ENCODE results near the gene HOXA5. TPM values are rescaled to one million over a fixed set of nuclear protein-coding genes. Genes with fewer than 3 reads are reported as not detected.
A peak's percentile ranks its signal among the peaks of the same experiment; 100 is the strongest.

The HOXA5 gene
- total RNA-seq, 1 experiment from 2014 or later: 6.7 TPM

DNA sequence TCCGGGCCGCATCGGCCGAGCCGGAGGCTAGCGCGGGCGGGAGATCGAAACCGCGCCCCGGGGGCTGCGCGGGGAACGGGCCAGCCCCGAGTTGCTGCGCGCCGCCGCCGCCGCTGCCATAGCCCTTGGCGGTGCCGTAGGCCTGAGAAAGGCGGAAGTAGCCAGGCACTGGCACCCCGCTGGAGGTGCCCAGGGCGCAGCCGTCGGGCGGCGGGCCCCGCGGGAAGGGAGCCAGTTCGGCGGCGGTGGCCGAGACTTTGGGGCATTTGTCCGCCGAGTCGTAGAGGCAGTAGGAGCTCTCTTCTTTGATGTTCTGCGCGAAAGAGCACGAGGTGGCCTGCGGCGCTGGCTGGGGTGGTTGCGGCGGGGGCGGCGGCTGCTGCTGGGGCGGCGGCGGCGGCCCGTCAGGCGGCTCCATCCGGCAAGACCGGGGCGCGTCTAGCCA is 30.1 kb upstream of the HOXA5 start:
- peak overlapping the region; percentile 91 for H3K27ac ChIP-seq (ENCODE audit: low read depth, low read length)
- ChIA-PET POLR2A (interaction anchor here (2.2 kb wide), 1 partner anchor 11 kb away, joined by 7 read pairs; the partner anchor contains the start of gene HOXA11), CTCF (interaction anchor here (0.9 kb wide), 2 partner anchors 12 to 760 kb away, joined by 3 read pairs; no protein-coding TSS in a partner anchor), RAD21 (ENCODE audit: low non-redundant PET in 1 of 2, low total read pairs in 2 of 2, uncharacterized antibody in 2 of 2, unreplicated experiment in 2 of 2) (interaction anchor here in 1 of 2 experiments (1.1 kb wide), 1 partner anchor 58 kb away, joined by 3 read pairs; no protein-coding TSS in a partner anchor)
- H3K4me3 ChIP-seq (replicated peaks in 1 of 2; ENCODE audit: low read depth in 1 of 2, low read length in 2 of 2): peak overlapping the region; percentile 66 to 77
- H3K4me1 ChIP-seq (ENCODE audit: control insufficient read depth in 1 of 2, insufficient read depth in 2 of 2, low read length in 2 of 2): peaks cover 29 to 51% of the 10 kb centered on the region in 2 experiments
- peaks cover 63% of the 10 kb centered on the region for H3K79me2 ChIP-seq (ENCODE audit: insufficient read depth, low read length)
- no peaks in the 10 kb centered on the region for H3K9me2 ChIP-seq (ENCODE audit: insufficient read depth)
- peak; percentile 24 for ATAC-seq
- H3K9ac ChIP-seq (ENCODE audit: low read length): peak overlapping the region; percentile 89
- peak; percentile 94 for TF ChIP-seq ZFX (IDR thresholded peaks at IDR 0.05)
- TF ChIP-seq TCF7L2 (IDR thresholded peaks at IDR 0.05; ENCODE audit: borderline replicate concordance, extremely low read depth, insufficient read depth, insufficient read length): peak; percentile 75
- TF ChIP-seq ZNF274 (IDR thresholded peaks at IDR 0.05; ENCODE audit: low read depth, low read length): no peak
- 0 out of 2 replicates have a peak, but pooled peaks have one; percentile 58 for TF ChIP-seq POLR2AphosphoS5 (IDR thresholded peaks at IDR 0.05; ENCODE audit: low read depth, low read length)
- intact Hi-C loops (cut with micrococcal nuclease): no loop called here
- no peak for DNase-seq (ENCODE audit: low read depth, low spot score)
- no TSS peak for BruUV-seq (replicated peaks)
- no peaks in the 10 kb centered on the region for H3K27me3 ChIP-seq (ENCODE audit: insufficient read depth, low read length)
- H3K36me3 ChIP-seq (ENCODE audit: control insufficient read depth in 1 of 2, insufficient read depth in 2 of 2, low read length in 2 of 2): no peaks in the 10 kb centered on the region
- peak overlapping the region; percentile 97 for H3K4me2 ChIP-seq (ENCODE audit: low read length)
- no peaks in the 10 kb centered on the region for H4K20me1 ChIP-seq (ENCODE audit: insufficient read depth)
- H3K9me3 ChIP-seq (ENCODE audit: control insufficient read depth in 1 of 2, insufficient read depth in 1 of 2, low read depth in 1 of 2, low read length in 2 of 2): no peaks in the 10 kb centered on the region
- no peak overlapping the region for H2AFZ ChIP-seq (ENCODE audit: low read depth, low read length, poor library complexity, severe bottlenecking)

GRCh38 chr7:27172823-27173510 is 29.5 kb upstream of the HOXA5 start:
- RAD21 ChIA-PET (ENCODE audit: low non-redundant PET in 1 of 2, low total read pairs in 2 of 2, uncharacterized antibody in 2 of 2, unreplicated experiment in 2 of 2): interaction anchor here in 1 of 2 experiments (1.1 kb wide), 1 partner anchor 58 kb away, joined by 3 read pairs; no protein-coding TSS in a partner anchor
- Histone ChIP-seq H3K9me2 (ENCODE audit: insufficient read depth) (no peaks in the 10 kb centered on the region), H3K79me2 (ENCODE audit: insufficient read depth, low read length) (peaks cover 69% of the 10 kb centered on the region), H3K4me2 (ENCODE audit: low read length) (peak overlapping the region; percentile 97), H3K4me3 (replicated peaks in 1 of 2; ENCODE audit: low read depth in 1 of 2, low read length in 2 of 2) (peak overlapping the region; percentile 66 to 77), H3K4me1 (ENCODE audit: control insufficient read depth in 1 of 2, insufficient read depth in 2 of 2, low read length in 2 of 2) (peaks cover 31 to 57% of the 10 kb centered on the region in 2 experiments), H2AFZ (ENCODE audit: low read depth, low read length, poor library complexity, severe bottlenecking) (no peak overlapping the region), H3K36me3 (ENCODE audit: control insufficient read depth in 1 of 2, insufficient read depth in 2 of 2, low read length in 2 of 2) (no peaks in the 10 kb centered on the region), H3K27ac (ENCODE audit: low read depth, low read length) (peak overlapping the region; percentile 91), H3K9ac (ENCODE audit: low read length) (peak overlapping the region; percentile 89), H3K9me3 (ENCODE audit: control insufficient read depth in 1 of 2, insufficient read depth in 1 of 2, low read depth in 1 of 2, low read length in 2 of 2) (no peaks in the 10 kb centered on the region), H4K20me1 (ENCODE audit: insufficient read depth) (no peaks in the 10 kb centered on the region), H3K27me3 (ENCODE audit: insufficient read depth, low read length) (no peaks in the 10 kb centered on the region)
- CTCF ChIA-PET: interaction anchor here (0.9 kb wide), 2 partner anchors 12 to 760 kb away, joined by 3 read pairs; no protein-coding TSS in a partner anchor
- DNase-seq (ENCODE audit: low read depth, low spot score): no peak
- POLR2A ChIA-PET: no interaction called here
- peak; percentile 28 for ATAC-seq
- TF ChIP-seq POLR2A (IDR thresholded peaks at IDR 0.05; ENCODE audit: borderline replicate concordance, extremely low read depth, insufficient read depth, insufficient read length) (peak; percentile 17), POLR2AphosphoS5 (IDR thresholded peaks at IDR 0.05; ENCODE audit: low read depth, low read length) (peak; percentile 6; the same call in 1 of the 2 replicates), EGR1 (IDR thresholded peaks at IDR 0.05; ENCODE audit: low read depth) (no peak), RAD21 (IDR thresholded peaks at IDR 0.05; ENCODE audit: low read depth) (no peak), ZFX (IDR thresholded peaks at IDR 0.05) (no peak)
- TF ChIP-seq, protein P1, sequence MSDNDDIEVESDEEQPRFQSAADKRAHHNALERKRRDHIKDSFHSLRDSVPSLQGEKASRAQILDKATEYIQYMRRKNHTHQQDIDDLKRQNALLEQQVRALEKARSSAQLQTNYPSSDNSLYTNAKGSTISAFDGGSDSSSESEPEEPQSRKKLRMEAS (IDR thresholded peaks at IDR 0.05): no peak
- no TSS peak for BruUV-seq (replicated peaks)
- intact Hi-C loops (cut with micrococcal nuclease): no loop called here
